HL-60 (cell line): ENCODE measurements around the gene STXBP2.

Experiments
- CTCF ChIP-seq: IDR thresholded peaks from one replicate; pipeline ENCODE4 v1.5.1; 2011; ENCODE audit warnings: low read length, control low read depth, inconsistent platforms; ENCODE audit not compliant: insufficient read depth
- GABPA ChIP-seq: IDR thresholded peaks from 2 replicates; pipeline ENCODE4 v1.6.1; 2012; ENCODE audit warnings: low read depth
- POLR2AphosphoS5 ChIP-seq: IDR thresholded peaks from 2 replicates; pipeline ENCODE4 v1.6.1; 2012; ENCODE audit warnings: low read depth
- REST ChIP-seq: IDR thresholded peaks from 2 replicates; pipeline ENCODE4 v1.6.1; 2012; ENCODE audit warnings: low read depth; ENCODE audit not compliant: insufficient replicate concordance

GRCh38 chr19:7633698-7634097, 3.2 kb upstream of the STXBP2 start, which contains the start of gene PCP2:
- TF ChIP-seq CTCF (no peak), GABPA (no peak), POLR2AphosphoS5 (no peak), REST (no peak)
